Hepatocyte (in vitro differentiated cells): ENCODE measurements around the gene ST6GALNAC4.
"Not testable (repeated sequence)": the region's sequence is repeated elsewhere in the genome, so short reads cannot be mapped to it uniquely, and the experiment has no call there.

Experiments
- CTCF ChIP-seq: fragments of 200-600 bp; sonication (generic); IDR thresholded peaks from 2 replicates; pipeline ENCODE4 v1.5.1; 2016; ENCODE audit warnings: antibody characterized with exemption, mild to moderate bottlenecking; ENCODE audit not compliant: poor library complexity
- EZH2 ChIP-seq: fragments of 200-600 bp; sonication (generic); IDR thresholded peaks from 2 replicates; pipeline ENCODE4 v1.6.1; 2016; ENCODE audit warnings: antibody characterized with exemption, mild to moderate bottlenecking, borderline replicate concordance
- EZH2phosphoT487 ChIP-seq: fragments of 200-600 bp; sonication (generic); IDR thresholded peaks from one replicate; pipeline ENCODE4 v1.6.1; 2018; ENCODE audit warnings: antibody characterized with exemption, mild to moderate bottlenecking, low read depth, moderate library complexity; ENCODE audit not compliant: unreplicated experiment, severe bottlenecking

DNA sequence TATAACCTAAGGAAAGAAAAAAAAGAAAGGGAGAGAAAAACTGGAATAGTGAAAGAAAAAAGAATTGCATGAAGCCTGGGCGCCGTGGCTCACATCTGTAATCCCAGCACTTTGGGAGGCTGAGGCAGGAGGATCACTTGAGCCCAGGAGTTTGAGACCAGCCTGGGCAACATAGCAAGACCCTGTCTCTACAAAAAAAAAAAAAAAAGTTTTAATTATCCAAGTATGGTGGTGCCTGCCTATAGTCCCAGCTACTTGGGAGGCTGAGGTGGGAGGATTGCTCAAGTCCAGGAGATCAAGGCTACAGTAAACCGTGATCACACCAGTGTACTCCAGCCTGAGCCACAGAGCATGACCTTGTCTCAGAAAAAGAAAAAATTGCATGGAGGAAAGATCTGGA lies 35.1 kb downstream of the ST6GALNAC4 start:
- not testable (repeated sequence) for TF ChIP-seq CTCF, EZH2, EZH2phosphoT487
